Astrocyte (in vitro differentiated cells and primary cell): ENCODE measurements around the gene SEL1L2.

Experiments used
- EZH2 ChIP-seq: IDR thresholded peaks from 2 replicates; pipeline ENCODE4 v1.6.1; 2012; ENCODE audit warnings: mild to moderate bottlenecking, low read length, inconsistent platforms; ENCODE audit not compliant: insufficient read depth
- TF ChIP-seq, protein P1 (sequence below): IDR thresholded peaks from 2 replicates; pipeline ENCODE4 v1.5.1; 2011; ENCODE audit warnings: low read depth, mild to moderate bottlenecking, inconsistent platforms, low read length, moderate library complexity; ENCODE audit not compliant: insufficient read depth

DNA sequence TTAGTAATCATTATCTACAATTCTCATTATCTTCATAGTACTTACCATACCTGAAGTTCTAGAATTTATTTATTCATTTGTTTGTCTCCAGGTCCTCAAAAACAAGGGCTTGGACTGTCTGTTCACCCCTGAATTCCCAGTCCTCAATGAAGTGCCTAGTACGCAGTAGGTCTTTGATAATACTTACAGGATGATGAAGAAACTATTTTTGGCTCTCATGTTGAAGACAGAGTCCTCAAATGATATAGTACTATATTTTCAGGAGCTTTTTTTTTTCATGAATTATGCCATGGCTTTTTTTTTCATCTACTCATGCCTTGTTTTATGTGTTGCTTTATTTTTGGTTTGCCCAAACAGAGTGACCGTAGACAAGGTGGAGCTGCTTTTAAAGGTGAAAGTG, 139.1 kb downstream of the SEL1L2 start:
- TF ChIP-seq, protein P1, sequence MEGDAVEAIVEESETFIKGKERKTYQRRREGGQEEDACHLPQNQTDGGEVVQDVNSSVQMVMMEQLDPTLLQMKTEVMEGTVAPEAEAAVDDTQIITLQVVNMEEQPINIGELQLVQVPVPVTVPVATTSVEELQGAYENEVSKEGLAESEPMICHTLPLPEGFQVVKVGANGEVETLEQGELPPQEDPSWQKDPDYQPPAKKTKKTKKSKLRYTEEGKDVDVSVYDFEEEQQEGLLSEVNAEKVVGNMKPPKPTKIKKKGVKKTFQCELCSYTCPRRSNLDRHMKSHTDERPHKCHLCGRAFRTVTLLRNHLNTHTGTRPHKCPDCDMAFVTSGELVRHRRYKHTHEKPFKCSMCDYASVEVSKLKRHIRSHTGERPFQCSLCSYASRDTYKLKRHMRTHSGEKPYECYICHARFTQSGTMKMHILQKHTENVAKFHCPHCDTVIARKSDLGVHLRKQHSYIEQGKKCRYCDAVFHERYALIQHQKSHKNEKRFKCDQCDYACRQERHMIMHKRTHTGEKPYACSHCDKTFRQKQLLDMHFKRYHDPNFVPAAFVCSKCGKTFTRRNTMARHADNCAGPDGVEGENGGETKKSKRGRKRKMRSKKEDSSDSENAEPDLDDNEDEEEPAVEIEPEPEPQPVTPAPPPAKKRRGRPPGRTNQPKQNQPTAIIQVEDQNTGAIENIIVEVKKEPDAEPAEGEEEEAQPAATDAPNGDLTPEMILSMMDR: no peak
- no peak for TF ChIP-seq EZH2
